Effector CD8-positive, alpha-beta T cell (primary cell): ENCODE data around the gene EIF3K.
"Not testable (repeated sequence)": the region's sequence is repeated elsewhere in the genome, so short reads cannot be mapped to it uniquely, and the experiment has no call there.

Experiments used
- DNase-seq: peaks from one replicate; lab custom pipeline; 2025; lab: John Stamatoyannopoulos, UW
- total RNA-seq, 4 experiments: gene quantifications; one replicate each; lab custom pipeline; 2026; lab: John Stamatoyannopoulos, UW

The EIF3K gene, protein sequence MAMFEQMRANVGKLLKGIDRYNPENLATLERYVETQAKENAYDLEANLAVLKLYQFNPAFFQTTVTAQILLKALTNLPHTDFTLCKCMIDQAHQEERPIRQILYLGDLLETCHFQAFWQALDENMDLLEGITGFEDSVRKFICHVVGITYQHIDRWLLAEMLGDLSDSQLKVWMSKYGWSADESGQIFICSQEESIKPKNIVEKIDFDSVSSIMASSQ
- total RNA-seq = 128 to 182 (median 147) reads per million in 4 experiments

DNA sequence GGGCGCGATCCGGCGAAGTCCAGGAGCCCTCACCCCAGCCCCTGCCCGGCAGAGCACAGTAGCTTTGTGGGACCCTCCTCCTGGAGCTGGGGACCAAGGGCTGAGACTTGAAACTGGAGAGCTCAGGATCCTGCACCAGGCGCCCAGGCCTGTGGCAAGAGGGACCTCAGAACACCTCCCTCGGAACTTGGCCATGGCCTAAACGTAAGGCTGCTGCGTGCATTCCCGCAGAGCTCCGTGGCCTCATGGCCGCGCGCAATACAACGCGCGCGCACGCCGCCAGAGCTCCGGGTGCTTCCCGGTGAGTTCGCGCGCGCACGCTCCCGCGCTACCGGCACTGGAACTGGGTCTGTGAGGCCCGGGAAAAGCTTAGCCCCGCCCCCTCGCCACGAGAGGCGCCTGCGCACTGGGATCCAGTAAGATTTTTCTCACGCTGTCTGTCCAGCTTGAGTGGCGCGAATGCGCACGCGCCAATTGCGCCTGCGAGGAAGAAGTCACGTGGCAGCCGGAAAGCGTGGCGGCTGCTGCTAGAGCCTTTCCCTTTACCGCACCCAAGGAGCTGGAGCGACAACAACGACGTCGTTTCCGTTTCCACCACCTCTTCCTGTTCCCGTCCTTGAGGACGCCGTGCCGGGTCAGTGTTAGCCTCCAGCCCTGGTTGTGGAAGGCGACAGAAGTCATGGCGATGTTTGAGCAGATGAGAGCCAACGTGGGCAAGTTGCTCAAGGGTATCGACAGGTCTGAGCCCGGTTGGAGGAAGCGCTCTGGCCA, at the start of gene EIF3K:
EIF3K (plus strand) TSS at position 599 of the 771 bp plus-strand sequence; CDS start at position 680, 81 bp downstream.
- peak; percentile 98 for DNase-seq

DNA sequence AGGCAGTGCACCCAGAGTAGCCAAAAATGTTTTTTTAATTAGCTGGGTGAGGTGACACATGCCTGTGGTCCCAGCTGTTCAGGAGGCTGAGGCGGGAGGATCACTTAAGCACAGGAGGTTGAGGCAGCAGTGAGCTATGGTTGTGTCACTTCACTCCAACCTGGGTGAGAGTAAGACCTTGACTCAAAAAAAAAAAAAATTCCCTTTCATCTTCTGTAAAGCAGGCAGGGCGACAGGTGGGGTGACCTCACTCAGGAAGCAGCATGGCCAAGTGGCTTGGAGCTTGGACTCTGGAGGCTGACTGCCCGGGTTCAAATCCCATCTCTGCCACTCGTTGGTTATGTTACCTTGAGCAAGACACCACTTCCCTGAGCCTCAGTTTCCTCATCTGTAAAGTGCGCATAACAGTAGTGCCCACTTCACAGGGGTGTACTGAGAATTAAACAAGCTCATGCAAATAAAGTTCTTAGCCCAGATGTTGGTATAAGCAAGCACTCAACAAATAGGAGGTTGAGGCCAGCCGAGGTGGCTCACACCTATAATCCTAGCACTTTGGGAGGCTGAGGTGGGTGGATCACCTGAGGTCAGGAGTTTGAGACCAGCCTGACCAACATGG, 49.5 kb upstream of the EIF3K start:
- DNase-seq = no peak

DNA sequence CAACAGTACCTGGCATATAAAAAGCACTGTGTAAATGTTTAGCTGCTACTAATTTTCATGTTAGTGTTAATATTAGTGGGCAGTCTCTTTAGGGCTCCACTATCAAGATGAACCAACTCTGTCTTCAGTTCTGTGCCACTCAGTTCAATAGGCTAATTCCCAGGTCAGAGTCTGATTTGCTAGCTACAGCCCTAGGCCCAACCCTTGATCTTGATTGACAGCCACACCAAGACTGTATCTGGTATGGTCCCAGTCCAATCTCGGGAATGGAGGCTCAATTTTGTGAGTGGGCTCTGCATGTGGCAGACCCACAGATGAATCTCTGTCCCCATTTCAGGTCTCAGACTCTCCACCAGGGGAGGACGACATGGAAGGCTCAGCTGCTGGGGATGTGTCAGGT, 47.3 kb upstream of the EIF3K start:
- no peak for DNase-seq

DNA sequence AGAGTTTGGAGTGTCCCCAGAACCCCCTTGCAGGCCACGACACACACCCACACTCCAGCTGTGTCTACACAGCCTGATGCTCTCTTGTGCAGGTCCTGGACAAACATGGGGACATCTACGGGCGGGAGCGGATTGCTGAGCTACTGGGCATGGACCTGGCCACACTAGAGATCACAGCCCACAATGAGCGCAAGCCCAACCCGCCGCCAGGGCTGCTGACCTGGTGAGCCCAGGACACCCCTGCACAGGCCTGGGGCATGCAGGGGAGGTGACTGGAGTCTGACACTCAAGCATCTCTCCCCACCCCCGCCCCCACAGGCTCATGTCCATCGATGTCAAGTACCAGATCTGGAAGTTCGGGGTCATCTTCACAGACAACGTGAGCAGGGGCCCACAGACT, 41.2 kb upstream of the EIF3K start:
- no peak for DNase-seq

DNA sequence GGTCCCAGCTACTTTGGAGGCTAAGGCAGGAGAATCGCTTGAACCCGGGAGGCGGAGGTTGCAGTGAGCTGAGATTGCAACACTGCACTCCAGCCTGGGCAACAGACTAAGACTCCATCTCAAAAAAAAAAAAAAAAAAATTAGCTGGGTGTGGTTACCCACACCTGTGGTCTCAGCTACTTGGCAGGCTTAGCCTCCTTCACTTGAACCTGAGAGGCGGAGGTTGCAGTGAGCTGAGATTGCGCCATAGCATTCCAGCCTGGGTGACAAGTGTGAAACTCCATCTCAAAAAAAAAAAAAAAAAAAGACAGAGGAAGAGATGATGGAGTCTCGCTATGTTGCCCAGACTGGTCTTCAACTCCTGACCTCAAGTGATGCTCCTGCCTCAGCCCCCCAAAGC, 39.7 kb upstream of the EIF3K start:
- DNase-seq = not testable (repeated sequence)

DNA sequence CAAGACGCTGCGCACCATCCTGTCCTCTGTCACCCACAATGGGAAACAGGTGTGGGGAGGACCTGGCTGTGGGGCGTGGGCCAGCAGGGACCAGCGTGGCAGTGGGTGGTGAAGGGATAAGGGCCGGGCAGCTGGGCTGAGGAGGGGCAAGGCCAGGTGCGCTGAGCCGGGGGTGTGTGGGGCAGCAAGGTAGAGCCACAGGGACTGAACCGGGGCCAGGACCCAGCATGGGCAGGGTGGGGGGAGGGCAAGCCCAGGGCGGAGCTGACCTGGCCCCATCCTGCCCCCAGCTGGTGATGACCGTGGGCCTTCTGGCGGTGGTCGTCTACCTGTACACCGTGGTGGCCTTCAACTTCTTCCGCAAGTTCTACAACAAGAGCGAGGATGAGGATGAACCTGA, 38.9 kb upstream of the EIF3K start:
- DNase-seq = no peak

DNA sequence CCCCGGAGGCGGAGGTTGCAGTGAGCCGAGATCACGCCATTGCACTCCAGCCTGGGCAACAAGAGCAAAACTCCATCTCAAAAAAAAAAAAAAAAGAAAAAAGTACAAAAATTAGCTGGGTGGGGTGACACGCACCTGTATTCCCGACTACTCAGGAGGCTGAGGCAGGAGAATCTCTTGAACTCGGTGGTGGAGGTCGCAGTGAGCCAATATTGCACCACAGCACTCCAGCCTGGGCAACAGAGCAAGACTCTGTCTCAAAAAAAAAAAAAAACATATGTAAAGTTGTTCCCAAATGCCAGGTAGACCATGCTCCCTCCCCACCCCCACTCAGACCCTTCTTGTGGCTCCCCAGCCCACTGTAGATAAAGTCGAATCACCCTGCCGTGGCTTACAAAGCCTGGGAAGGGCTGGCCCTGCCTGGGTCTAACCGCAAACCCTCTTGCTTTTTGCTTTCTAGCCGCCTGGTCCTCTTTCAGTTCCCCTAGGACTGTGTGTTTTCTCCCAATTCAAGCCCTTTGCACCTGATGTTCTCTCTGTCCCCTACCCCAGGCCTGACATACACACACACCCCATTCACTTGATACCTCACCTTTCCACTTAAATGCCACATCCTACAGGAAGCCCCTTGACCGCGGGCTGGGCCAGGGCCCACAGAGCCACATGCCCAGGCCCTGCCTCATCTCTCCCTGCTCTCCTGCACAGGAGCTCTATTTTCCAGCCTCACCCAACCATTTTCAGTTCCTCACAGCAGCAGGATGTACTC, 35.6 kb upstream of the EIF3K start:
- DNase-seq = no peak

DNA sequence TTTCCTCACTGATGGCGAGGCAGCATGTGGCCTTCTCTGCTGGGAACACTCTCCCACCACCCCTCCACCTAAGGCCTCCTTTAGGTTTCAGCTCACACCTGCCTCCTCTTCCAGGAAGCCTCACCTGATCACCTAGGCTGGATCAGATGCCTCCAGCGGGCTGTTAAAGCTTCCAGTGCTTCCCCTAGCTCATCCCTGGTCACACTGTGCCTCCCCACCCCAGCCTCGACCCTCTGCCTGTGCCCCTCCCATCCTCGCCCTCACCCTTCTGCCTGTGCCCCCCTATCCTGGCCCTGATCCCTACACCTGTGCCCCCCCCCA, 35.0 kb upstream of the EIF3K start:
- no peak for DNase-seq

DNA sequence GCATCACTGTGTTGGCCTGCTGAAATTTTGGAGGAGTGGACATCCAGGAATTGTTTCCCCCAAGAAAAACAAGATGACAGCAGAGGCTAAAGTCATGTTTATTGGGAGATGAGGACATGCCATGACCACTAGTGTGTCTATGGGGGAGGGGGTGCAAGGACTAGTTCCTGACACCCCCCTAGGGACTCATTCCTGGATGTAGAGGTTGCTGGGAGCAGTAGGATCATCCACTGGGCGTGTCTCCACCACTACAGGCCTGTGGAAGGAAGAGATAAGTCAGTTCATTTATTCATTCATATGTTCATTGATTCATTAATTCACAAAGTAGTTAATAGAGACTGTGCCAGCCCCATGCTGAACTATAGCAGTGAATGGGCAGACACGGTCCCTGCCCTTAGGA, 31.4 kb upstream of the EIF3K start:
- DNase-seq = no peak

DNA sequence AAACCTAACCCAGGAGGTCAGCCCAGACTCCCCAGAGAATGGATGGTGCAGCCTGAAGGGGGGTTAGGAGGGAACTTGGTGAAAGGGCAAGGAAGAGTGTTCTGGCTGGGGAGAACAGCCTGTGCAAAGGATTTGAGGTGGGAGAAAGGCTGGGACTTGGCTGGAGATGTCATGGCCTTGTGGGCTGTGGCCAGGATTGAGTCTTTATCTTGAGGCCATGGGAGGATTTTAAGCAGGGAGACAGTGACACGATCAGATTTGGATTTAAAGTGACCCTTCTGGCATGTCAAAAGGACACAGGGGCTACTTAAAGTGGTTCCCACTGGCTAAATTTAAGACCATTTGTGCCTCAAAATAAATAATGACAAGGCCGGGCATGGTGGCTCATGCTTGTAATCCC, 30.9 kb upstream of the EIF3K start:
- DNase-seq = no peak

DNA sequence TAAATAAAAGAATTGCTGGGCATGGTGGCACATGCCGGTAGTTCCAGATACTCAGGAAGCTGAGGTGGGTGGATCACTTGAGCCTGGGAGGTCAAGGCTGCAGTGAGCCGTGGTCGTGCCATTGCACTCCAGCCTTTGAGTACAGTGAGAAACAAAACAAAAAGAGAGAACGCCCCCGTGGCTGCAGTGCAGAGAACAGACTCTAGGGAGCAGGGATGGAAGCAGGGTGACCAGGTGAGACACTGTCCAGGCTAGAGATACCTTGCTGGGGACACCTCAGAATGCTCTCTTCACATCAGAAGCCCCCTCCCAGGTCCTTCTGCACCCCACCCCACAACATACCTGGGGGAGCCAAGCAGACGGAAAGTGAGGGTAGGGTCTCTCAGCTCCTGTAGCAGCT, 26.0 kb upstream of the EIF3K start:
- no peak for DNase-seq

DNA sequence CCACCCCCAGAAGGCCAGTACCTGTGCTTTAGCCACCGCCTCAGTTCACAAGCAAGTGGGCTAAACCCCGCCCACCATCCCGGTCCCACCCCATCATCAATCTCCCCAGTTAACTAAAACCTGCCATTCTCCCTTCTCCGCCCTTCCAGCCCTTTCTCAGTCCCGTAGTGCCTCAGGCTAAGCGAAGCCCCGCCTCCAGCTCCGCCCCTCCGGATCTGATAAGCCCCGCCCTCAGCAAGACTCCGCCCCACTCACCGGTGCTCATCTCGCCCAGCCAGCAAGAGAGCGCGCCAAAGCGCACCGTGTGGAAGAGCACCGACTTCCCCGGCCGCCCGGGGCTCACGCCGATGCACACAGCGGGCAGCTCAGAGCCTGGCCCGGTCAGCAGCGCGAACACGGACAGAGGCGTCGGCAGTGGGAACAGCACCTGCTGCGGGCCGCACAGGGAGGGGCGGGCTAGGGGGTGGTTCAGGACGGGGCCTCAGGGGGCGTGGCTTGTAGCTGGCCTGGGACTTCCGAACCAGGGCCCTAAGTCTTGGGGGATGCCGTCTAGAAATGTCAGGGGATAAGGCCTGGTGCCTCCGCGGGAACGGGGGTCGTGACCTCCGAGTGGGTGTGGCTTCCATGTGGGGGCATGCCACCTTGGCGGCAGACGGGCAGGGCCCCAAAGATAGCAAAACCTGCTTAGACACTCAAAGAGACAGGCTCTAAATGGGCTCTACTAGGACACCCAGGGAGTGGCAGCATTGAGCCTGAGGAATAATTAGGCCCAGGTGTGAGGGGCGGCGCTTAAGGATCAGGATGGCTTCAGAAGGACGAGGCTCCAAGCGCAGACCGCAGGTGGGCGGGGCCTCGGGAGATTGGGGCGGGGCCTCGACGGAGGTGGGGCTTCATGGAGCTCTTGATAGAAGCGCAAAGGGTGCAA, 22.7 kb upstream of the EIF3K start:
- DNase-seq = no peak

DNA sequence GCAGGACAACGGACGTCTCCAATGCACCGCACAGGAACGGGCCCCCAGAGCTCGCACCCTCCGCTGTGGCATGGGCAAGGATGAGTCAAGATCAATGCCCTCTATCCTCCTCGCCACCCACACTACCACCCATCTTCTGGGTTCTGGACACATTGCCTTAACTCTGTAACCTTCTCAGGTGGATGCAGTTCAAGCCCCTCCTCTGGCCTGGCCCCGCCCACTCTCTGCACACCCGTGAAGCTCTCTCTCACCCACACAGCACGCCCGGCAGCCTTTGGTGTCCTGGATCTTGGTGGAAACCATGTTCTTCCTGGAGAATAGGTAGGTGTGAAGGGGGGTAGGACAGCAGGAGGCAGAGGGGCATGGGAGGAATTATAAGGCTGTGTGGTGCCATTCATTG, 21.9 kb upstream of the EIF3K start:
- DNase-seq = no peak

DNA sequence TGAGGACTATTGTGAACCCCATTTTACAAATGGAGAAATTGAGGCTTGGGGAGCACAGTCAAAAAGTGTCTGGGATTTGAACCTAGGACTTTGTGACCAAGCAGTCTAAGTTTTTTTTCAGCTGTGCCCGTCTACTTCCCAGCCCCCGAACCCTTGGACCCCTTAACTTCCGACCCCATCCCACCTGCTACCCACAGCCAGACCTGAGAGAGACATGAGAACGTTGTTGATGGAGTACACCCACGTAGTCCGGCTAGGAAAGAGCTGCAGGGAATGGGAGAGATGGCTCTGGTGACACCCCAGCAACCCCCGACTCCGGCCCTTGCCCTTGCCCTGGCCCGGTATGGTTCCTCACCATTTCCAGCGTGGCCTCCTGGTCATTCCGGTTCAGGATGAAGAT, 19.3 kb upstream of the EIF3K start:
- no peak for DNase-seq

DNA sequence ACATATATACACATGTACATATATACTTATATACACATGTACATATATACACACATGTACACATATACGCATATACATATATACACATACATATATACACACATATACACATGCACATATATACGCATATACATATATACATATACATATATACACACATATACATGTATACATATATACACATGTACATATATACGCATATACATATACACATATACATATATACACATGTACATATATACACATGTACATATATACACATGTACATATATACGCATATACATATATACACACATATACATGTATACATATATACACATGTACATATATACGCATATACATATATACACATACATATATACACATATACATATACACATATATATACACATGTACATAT, 16.1 kb upstream of the EIF3K start:
- DNase-seq = not testable (repeated sequence)

DNA sequence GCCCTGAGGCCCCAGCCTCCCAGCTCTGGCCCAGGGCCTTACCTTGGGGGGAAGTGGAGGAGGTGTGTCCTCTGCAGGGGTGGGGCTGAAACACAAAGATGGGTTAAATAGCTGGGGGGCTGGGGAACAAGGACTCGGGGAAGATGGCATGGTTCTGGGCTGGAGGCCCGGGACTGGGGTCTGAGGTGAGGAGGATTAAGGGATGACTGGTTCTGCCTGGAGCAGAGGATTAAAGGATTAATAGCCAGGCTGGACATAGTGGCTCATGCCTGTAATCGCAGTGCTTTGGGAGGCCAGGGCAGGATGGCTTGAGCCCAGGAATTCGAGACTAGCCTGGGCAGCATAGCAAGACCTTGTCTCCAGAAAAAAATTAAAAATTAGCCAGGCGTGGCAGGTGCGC, 12.9 kb upstream of the EIF3K start:
- no peak for DNase-seq

DNA sequence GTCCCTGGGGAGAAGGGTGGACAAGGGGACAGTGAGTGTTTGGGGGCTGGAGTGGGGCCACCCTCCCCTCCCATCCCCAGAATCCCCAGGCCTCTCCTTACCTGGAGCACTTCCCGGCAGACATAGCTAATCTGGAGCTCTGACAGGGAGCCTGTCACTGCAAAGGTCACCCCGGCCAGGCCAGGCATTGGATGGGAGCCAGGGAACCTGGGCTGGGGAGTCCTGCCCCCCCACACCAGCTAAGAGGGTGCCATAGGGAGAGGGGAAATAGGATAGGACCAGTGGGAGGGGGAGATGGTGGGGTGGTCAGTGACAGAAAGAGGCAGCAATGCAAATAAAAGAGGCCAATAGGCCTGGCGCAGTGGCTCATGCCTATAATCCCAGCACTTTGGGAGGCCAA, 4.7 kb upstream of the EIF3K start:
- no peak for DNase-seq

DNA sequence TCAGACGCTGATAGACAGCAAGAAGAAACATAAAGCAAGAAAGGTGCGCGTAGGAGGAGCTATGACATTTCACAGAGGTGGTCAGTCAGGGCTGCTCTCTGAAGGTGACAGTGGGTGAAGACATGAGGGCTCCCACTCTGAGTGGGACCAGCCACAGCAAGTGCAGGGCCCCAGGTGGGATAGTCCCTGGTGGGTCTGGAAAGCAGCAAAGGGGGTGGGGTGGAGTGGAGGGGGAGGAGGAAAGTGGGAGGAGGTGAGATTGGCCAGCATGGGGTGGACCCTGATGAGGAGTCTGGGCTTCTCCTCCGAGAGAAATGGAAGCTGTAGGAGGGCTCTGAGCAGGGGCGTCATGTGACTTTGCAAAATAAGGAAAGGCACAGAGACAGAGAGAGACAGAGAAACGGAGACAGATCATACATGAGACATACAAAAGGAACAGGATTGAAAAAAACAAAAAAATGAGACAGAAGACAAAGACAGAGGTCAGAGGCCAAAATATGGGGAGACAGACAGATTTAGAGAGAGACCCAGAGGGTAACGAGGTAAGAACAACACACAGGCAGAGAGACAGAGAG, 3.9 kb upstream of the EIF3K start:
- no peak for DNase-seq

DNA sequence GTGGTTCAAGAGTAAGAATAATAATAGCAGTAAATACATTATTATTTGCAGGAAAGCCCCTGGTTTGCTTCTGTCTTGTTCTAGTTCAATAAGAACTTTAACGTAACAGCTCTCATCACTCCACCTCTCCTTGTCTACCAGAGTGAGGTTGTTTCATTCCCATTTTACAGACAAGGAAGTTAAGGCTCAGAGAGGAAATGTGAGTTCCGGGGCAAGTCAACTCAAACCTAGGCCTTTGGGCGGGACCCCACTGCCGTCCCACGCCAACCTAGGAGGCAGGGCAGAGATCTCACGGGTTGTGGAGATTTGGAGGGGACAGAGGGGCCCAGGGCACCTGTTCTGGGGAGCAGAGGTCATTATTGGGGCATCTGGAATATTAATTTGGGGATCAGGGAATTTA, 2.7 kb upstream of the EIF3K start:
- DNase-seq = no peak

DNA sequence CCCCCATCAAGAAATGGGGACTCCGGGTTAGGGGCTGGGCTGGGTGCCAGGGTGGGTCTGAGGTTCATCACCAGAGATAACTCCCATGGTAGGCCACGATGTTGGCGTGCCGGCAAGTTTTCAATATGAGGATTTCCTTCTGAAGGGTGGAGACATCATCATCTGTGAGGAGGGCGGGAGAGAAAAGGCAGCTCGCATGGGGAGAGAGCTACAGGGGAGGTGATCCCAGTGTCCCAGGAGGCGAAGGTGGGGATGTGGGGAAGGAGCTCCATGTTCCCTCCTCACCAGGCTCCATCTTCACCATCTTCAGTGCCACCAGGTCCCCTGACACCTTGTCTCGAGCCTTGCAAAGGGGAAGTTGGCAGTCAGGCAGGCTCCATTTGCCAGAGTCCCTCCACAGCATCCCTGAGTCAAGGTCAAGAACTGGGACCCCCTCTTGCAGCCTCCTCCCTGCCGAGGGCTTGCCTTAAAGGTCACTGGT, 1.7 kb upstream of the EIF3K start:
- DNase-seq = no peak
